Gastroesophageal sphincter (tissue), 3 donors: ENCODE results near the gene PCDH9.

Source experiments
- POLR2AphosphoS5 ChIP-seq: sonication (generic); formaldehyde crosslinking; IDR thresholded peaks from one replicate; pipeline ENCODE4 v1.6.1; 2017; ENCODE audit warnings: antibody characterized with exemption
- TF ChIP-seq, protein P1 (sequence below), 4 experiments: fragments of 200-600 bp in 2 of 4; fragments of 450-650 bp in 2 of 4; sonication (generic) in 1 of 4; IDR thresholded peaks; one replicate each; pipeline ENCODE4 v1.5.1; 2017 to 2019; ENCODE audit warnings: antibody characterized with exemption in 4 of 4, mild to moderate bottlenecking in 2 of 4, moderate library complexity in 2 of 4

DNA sequence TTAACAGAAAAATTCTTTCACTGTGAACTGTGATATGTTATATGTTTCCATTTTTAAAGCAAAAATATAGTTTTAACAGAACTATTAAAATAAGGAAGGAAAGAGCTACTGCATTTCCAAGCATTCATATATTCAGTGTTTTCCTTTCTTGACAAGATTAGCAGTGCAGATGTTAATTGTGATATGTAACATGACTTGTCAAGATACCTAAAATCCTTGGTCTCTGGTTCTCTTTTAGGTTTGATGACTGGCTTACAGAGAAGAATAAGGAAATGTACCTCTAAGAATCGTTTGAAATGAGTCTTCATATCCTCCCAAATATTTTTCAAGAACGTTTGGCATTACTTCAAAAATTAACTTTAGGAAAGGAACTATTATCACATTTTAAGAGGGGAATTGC is 907.2 kb downstream of the PCDH9 start:
- no peak for TF ChIP-seq POLR2AphosphoS5
- TF ChIP-seq, protein P1, sequence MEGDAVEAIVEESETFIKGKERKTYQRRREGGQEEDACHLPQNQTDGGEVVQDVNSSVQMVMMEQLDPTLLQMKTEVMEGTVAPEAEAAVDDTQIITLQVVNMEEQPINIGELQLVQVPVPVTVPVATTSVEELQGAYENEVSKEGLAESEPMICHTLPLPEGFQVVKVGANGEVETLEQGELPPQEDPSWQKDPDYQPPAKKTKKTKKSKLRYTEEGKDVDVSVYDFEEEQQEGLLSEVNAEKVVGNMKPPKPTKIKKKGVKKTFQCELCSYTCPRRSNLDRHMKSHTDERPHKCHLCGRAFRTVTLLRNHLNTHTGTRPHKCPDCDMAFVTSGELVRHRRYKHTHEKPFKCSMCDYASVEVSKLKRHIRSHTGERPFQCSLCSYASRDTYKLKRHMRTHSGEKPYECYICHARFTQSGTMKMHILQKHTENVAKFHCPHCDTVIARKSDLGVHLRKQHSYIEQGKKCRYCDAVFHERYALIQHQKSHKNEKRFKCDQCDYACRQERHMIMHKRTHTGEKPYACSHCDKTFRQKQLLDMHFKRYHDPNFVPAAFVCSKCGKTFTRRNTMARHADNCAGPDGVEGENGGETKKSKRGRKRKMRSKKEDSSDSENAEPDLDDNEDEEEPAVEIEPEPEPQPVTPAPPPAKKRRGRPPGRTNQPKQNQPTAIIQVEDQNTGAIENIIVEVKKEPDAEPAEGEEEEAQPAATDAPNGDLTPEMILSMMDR (IDR thresholded peaks at IDR 0.05): no peak
